Measurements from ENCODE around the gene CDK19. TPM values are rescaled to one million over a fixed set of nuclear protein-coding genes. Genes with fewer than 3 reads are reported as not detected.

Gene CDK19
- total and polyA plus RNA-seq, 2 of the 4 experiments (the other 2 are of a cell fraction), result 6.0 to 6.8 TPM

DNA sequence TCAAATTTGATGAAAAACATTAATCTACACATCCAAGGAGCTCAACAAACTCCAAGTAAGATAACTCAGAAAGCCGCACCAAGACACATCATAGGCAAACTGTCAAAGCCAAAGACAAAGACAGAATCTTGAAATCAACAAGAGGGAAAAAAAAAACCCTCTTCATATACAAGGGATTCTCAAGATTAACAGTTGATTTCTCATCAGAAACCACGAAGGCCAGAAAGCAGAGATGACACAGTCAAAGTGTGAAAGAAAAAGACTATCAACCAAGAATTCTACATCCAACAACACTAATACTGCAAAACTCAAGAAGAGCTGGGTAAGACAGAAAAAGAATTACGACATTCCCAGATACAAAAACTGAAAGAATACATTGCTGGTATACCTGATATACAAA, 73.8 kb downstream of the CDK19 start:
- Histone ChIP-seq H3K4ac (ENCODE audit: low read depth, low read length) (no peak overlapping the region), H3K9me1 (ENCODE audit: insufficient read depth, low read length) (peaks cover 3% of the 10 kb centered on the region; the same call in 1 of the 2 replicates), H2AK5ac (ENCODE audit: low read depth, low read length) (no peak overlapping the region), H3K4me3 (ENCODE audit: insufficient read depth, low read depth, low read length) (no peak overlapping the region), H2BK5ac (ENCODE audit: low read depth, low read length, poor library complexity, severe bottlenecking) (no peak overlapping the region), H3K27me3 (ENCODE audit: control insufficient read depth, insufficient read depth, low read length) (no peaks in the 10 kb centered on the region), H3K79me1 (ENCODE audit: low read depth in 1 of 2, low read length in 2 of 2) (peaks cover 0 to under 1% of the 10 kb centered on the region in 2 experiments; a peak in 2 of 4 replicates), H2BK120ac (ENCODE audit: low read depth, low read length) (no peak overlapping the region), H3K4me2 (ENCODE audit: low read depth, low read length) (no peak overlapping the region), H3K18ac (ENCODE audit: low read depth, low read length) (no peak overlapping the region), H4K20me1 (ENCODE audit: insufficient read depth, low read length) (no peaks in the 10 kb centered on the region), H4K91ac (ENCODE audit: insufficient read depth, low read depth, low read length) (no peak overlapping the region), H3K4me1 (ENCODE audit: control insufficient read depth, insufficient read depth, low read length) (peaks cover 2% of the 10 kb centered on the region; the same call in 1 of the 2 replicates), H3K9me3 (ENCODE audit: control insufficient read depth, insufficient read depth, low read length) (peaks cover 8% of the 10 kb centered on the region), H3K23ac (ENCODE audit: low read depth, low read length) (no peak overlapping the region), H3K9ac (ENCODE audit: low read depth, low read length) (no peak overlapping the region), H2BK15ac (ENCODE audit: low read depth, low read length) (no peak overlapping the region), H3K27ac (ENCODE audit: insufficient read depth, low read length) (no peak overlapping the region), H2AK9ac (replicated peaks; ENCODE audit: low read depth, low read length, poor library complexity) (no peak overlapping the region), H3K14ac (replicated peaks; ENCODE audit: low read depth, low read length) (no peak overlapping the region), H3K36me3 (ENCODE audit: control insufficient read depth, insufficient read depth, low read length) (peaks cover 3% of the 10 kb centered on the region; the same call in 1 of the 2 replicates), H2AFZ (replicated peaks; ENCODE audit: low read length, poor library complexity) (no peak overlapping the region), H2BK20ac (ENCODE audit: low read depth, low read length) (no peak overlapping the region), H4K5ac (ENCODE audit: low read depth, low read length) (no peak overlapping the region), H4K8ac (ENCODE audit: low read depth in 2 of 2, low read length in 2 of 2) (no peak overlapping the region), H3K56ac (ENCODE audit: extremely low read depth, insufficient read depth, low read length) (no peak overlapping the region)
- WGBS, 2 experiments (ENCODE audit: extremely low coverage in 2 of 2, insufficient read length in 1 of 2), result no CpG with 5 or more reads among the region's 3 CpGs
- in situ Hi-C loops (cut with MboI; ENCODE audit: low sequenced_read_pairs) (no loop called here), dilution Hi-C loops (cut with HindIII; ENCODE audit: low sequenced_read_pairs, unreplicated experiment) (no loop called here), intact Hi-C loops (cut with micrococcal nuclease) (no loop called here)
- TF ChIP-seq NFE2L2 (IDR thresholded peaks at IDR 0.05; ENCODE audit: low read depth, low read length) (no peak), RCOR1 (IDR thresholded peaks at IDR 0.05; ENCODE audit: insufficient replicate concordance, low read length) (no peak), MXI1 (IDR thresholded peaks at IDR 0.05; ENCODE audit: borderline replicate concordance, low read depth, low read length) (no peak), SMC3 (IDR thresholded peaks at IDR 0.05; ENCODE audit: low read depth, low read length) (no peak), MAZ (IDR thresholded peaks at IDR 0.05; ENCODE audit: borderline replicate concordance, low read depth, low read length) (no peak), CEBPB (IDR thresholded peaks at IDR 0.05; ENCODE audit: low read depth, low read length) (no peak), POLR2A (IDR thresholded peaks at IDR 0.05; ENCODE audit: low read depth, low read length) (no peak), CHD1 (IDR thresholded peaks at IDR 0.05; ENCODE audit: low read depth, low read length) (no peak), RAD21 (IDR thresholded peaks at IDR 0.05; ENCODE audit: low read length) (no peak), MAFK (IDR thresholded peaks at IDR 0.05; ENCODE audit: low read depth, low read length) (no peak), FOS (IDR thresholded peaks at IDR 0.05; ENCODE audit: low read depth, low read length) (no peak)
- TF ChIP-seq, protein P1, sequence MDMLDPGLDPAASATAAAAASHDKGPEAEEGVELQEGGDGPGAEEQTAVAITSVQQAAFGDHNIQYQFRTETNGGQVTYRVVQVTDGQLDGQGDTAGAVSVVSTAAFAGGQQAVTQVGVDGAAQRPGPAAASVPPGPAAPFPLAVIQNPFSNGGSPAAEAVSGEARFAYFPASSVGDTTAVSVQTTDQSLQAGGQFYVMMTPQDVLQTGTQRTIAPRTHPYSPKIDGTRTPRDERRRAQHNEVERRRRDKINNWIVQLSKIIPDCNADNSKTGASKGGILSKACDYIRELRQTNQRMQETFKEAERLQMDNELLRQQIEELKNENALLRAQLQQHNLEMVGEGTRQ (IDR thresholded peaks at IDR 0.05; ENCODE audit: low read depth, low read length), result no peak
- TF ChIP-seq, protein P2, sequence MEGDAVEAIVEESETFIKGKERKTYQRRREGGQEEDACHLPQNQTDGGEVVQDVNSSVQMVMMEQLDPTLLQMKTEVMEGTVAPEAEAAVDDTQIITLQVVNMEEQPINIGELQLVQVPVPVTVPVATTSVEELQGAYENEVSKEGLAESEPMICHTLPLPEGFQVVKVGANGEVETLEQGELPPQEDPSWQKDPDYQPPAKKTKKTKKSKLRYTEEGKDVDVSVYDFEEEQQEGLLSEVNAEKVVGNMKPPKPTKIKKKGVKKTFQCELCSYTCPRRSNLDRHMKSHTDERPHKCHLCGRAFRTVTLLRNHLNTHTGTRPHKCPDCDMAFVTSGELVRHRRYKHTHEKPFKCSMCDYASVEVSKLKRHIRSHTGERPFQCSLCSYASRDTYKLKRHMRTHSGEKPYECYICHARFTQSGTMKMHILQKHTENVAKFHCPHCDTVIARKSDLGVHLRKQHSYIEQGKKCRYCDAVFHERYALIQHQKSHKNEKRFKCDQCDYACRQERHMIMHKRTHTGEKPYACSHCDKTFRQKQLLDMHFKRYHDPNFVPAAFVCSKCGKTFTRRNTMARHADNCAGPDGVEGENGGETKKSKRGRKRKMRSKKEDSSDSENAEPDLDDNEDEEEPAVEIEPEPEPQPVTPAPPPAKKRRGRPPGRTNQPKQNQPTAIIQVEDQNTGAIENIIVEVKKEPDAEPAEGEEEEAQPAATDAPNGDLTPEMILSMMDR (conservative IDR thresholded peaks at IDR 0.05; ENCODE audit: low read depth, low read length), result no peak
- TF ChIP-seq, protein P3, sequence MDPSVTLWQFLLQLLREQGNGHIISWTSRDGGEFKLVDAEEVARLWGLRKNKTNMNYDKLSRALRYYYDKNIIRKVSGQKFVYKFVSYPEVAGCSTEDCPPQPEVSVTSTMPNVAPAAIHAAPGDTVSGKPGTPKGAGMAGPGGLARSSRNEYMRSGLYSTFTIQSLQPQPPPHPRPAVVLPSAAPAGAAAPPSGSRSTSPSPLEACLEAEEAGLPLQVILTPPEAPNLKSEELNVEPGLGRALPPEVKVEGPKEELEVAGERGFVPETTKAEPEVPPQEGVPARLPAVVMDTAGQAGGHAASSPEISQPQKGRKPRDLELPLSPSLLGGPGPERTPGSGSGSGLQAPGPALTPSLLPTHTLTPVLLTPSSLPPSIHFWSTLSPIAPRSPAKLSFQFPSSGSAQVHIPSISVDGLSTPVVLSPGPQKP (IDR thresholded peaks at IDR 0.05; ENCODE audit: borderline replicate concordance, low read depth, low read length), result no peak
- DNase-seq (no peak), ATAC-seq (ENCODE audit: low read depth) (no peak)
- POLR2A ChIA-PET (ENCODE audit: unreplicated experiment), result interaction anchor here (0.6 kb wide), 1 partner anchor 74 kb away, joined by 4 read pairs; the partner anchor contains the start of gene CDK19
- BruUV-seq (replicated peaks), result no TSS peak
- CTCF ChIA-PET, result interaction anchor here (0.9 kb wide), 1 partner anchor 13 kb away, joined by 6 read pairs; no protein-coding TSS in a partner anchor

Measured in IMR-90 (cell line).